BE2C (cell line): ENCODE results near the gene WDR3. TPM values are rescaled to one million over a fixed set of nuclear protein-coding genes. Genes with fewer than 3 reads are reported as not detected.

ENCODE experiments used
- DNase-seq: peaks from one replicate; pipeline ENCODE4 v3.0.0-alpha.2; 2020
- H3K27me3 ChIP-seq: fragments of 250-450 bp; sonication (Bioruptor Pico); 2 replicates; pipeline ENCODE4 v1.5.1; 2020; ENCODE audit warnings: mild to moderate bottlenecking
- H3K36me3 ChIP-seq: fragments of 250-450 bp; sonication (Bioruptor Pico); 2 replicates; pipeline ENCODE4 v1.5.1; 2020; ENCODE audit warnings: mild to moderate bottlenecking
- H3K4me1 ChIP-seq: fragments of 250-450 bp; sonication (Bioruptor Pico); 2 replicates; pipeline ENCODE4 v1.5.1; 2020
- H3K4me3 ChIP-seq: 2 replicates; pipeline ENCODE4 v1.5.1; 2011; ENCODE audit warnings: low read depth, low read length
- H3K9me3 ChIP-seq: fragments of 250-450 bp; sonication (Bioruptor Pico); 2 replicates; pipeline ENCODE4 v1.5.1; 2020
- CTCF ChIP-seq: IDR thresholded peaks from 2 replicates; pipeline ENCODE4 v1.5.1; 2012; ENCODE audit warnings: mild to moderate bottlenecking, low read depth, low read length
- polyA plus RNA-seq: library from polyadenylated mRNA; unstranded; fragments of >200 nt; gene quantifications from one replicate; pipeline ENCODE4 v1.2.1, GENCODE V29; 2012; ENCODE audit warnings: low read depth, missing spikeins; ENCODE audit not compliant: insufficient read length, insufficient read depth

WDR3 gene
- 53.8 TPM for polyA plus RNA-seq

- Histone ChIP-seq H3K27me3 (no peaks in the 10 kb centered on the region), H3K4me3 (peak within 1 kb of the TSS; percentile 99), H3K36me3 (peaks cover 16% of the 10 kb centered on the region), H3K4me1 (no peaks in the 10 kb centered on the region), H3K9me3 (no peaks in the 10 kb centered on the region)
- peak; percentile 98 for DNase-seq
- no peak for TF ChIP-seq CTCF
These were observed at the start of gene WDR3, which contains the start of gene GDAP2 for GRCh38 chr1:117929343-117930172. WDR3 (plus strand) TSS chr1:117929739; CDS start chr1:117933320, 3,581 bp downstream. GDAP2 (minus strand) TSS chr1:117929621; CDS start chr1:117920357, 9,264 bp downstream.

- H3K9me3 ChIP-seq = no peaks in the 10 kb centered on the region
- no peaks in the 10 kb centered on the region for H3K27me3 ChIP-seq
- H3K4me3 ChIP-seq = no peak overlapping the region
- H3K4me1 ChIP-seq = no peaks in the 10 kb centered on the region
- DNase-seq = no peak
- H3K36me3 ChIP-seq = no peaks in the 10 kb centered on the region; the same call in 1 of the 2 replicates
- no peak for TF ChIP-seq CTCF
These were observed 45.9 kb upstream of the WDR3 start for GRCh38 chr1:117883616-117884015.

DNA sequence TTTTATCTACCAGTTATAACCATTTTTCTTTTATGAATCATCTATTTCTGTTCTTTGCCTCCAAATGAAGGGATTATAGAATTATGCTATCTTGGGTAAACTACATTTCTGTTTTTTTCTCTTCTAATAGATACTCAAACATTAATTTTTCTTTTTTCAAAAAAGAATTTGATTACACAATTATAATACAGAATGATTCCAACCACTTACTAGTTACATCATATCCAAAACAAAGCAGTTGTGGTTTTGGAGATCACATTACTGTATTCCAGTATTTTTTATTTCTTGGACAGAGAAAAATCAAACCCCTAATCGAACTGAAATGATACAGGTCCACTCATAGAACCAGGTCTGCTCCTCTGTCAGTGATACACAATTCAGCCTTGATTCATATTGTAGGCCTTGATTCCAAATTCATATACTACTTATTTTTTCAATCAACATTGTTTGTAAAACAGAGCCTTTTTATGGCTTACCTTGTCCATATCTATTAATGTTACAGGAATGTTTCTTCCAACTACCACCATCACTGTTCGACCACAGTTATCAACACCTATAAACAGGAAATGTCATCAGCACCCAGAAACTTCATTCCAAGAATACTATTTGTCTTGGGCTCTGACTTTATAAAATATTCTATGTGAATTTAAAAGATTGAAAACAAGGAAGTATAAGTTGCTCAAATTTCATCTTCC is 43.3 kb upstream of the WDR3 start:
- no peak for TF ChIP-seq CTCF
- DNase-seq = no peak
- H3K9me3 ChIP-seq = no peaks in the 10 kb centered on the region
- H3K36me3 ChIP-seq = no peaks in the 10 kb centered on the region; the same call in 1 of the 2 replicates
- H3K27me3 ChIP-seq = no peaks in the 10 kb centered on the region
- H3K4me3 ChIP-seq = no peak overlapping the region
- no peaks in the 10 kb centered on the region for H3K4me1 ChIP-seq

DNA sequence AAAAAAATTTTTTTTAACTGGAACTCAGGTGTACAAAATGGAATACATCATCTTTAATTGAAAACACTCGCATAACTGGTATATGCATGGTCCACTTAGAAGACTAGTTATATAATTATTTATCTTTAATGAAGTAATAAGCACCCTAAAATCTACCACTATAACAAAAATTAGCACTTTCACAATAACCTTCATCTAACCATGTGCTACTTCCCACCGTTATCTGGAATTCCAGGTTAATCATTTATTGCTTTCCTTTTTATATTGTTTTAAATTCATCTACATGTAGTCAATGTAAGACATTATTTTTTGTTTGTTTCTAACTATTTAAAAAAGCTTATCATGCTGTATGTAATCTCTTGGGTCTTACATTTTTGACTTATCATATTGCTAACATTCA is 39.1 kb upstream of the WDR3 start:
- TF ChIP-seq CTCF = no peak
- Histone ChIP-seq H3K4me1 (no peaks in the 10 kb centered on the region), H3K36me3 (no peaks in the 10 kb centered on the region; the same call in 1 of the 2 replicates)

GRCh38 chr1:117892512-117892911 is 37.0 kb upstream of the WDR3 start:
- no peak for TF ChIP-seq CTCF
- Histone ChIP-seq H3K27me3 (no peaks in the 10 kb centered on the region), H3K4me3 (no peak overlapping the region), H3K9me3 (no peaks in the 10 kb centered on the region), H3K4me1 (no peaks in the 10 kb centered on the region), H3K36me3 (no peaks in the 10 kb centered on the region; the same call in 1 of the 2 replicates)
- DNase-seq = no peak

More for the DNA sequence above, 39.1 kb upstream of the WDR3 start:
- H3K4me3 ChIP-seq = no peak overlapping the region
- no peak for DNase-seq
- H3K27me3 ChIP-seq = no peaks in the 10 kb centered on the region
- no peaks in the 10 kb centered on the region for H3K9me3 ChIP-seq
